CD14-positive monocyte (primary cell): ENCODE results near the gene IMMT. TPM values are rescaled to one million over a fixed set of nuclear protein-coding genes. Genes with fewer than 3 reads are reported as not detected.

Experiments
- DNase-seq, 3 donors: peaks; one replicate each; pipeline ENCODE4 v3.0.0-alpha.2; 2011 to 2022
- H2AFZ ChIP-seq: 2 replicates; pipeline ENCODE4 v1.6.0; 2012; ENCODE audit warnings: mild to moderate bottlenecking, low read depth, low read length, inconsistent platforms; ENCODE audit not compliant: insufficient read depth, poor library complexity, severe bottlenecking
- H3K27ac ChIP-seq, 2 donors: 1 replicate in 1 of 2; 2 replicates in 1 of 2; pipeline ENCODE4 v1.5.1; 2012 to 2013; ENCODE audit warnings: low read length in 2 of 2, control low read depth in 1 of 2, inconsistent platforms in 1 of 2, low read depth in 1 of 2, mild to moderate bottlenecking in 1 of 2
- H3K27me3 ChIP-seq, 2 donors: one replicate each; pipeline versions ENCODE4 v1.6.0 to v1.6.1; 2011 to 2013; ENCODE audit warnings: low read length in 2 of 2; ENCODE audit not compliant: control insufficient read depth in 2 of 2, insufficient read depth in 2 of 2
- H3K36me3 ChIP-seq, 2 donors: replicated peaks in 1 of 2; 1 replicate in 1 of 2; 2 replicates in 1 of 2; pipeline versions ENCODE4 v1.5.1 to v1.6.1; 2012 to 2013; ENCODE audit warnings: low read length in 2 of 2, control low read depth in 1 of 2, inconsistent platforms in 1 of 2, mild to moderate bottlenecking in 1 of 2; ENCODE audit not compliant: insufficient read depth in 2 of 2, control insufficient read depth in 1 of 2
- H3K4me1 ChIP-seq, 2 donors: 1 replicate in 1 of 2; 2 replicates in 1 of 2; pipeline versions ENCODE4 v1.5.1 to v1.6.1; 2012 to 2013; ENCODE audit warnings: low read length in 2 of 2, control low read depth in 1 of 2, inconsistent platforms in 1 of 2, mild to moderate bottlenecking in 1 of 2, moderate library complexity in 1 of 2; ENCODE audit not compliant: insufficient read depth in 2 of 2, control insufficient read depth in 1 of 2
- H3K4me2 ChIP-seq: replicated peaks from 2 replicates; pipeline ENCODE3; 2012; ENCODE audit warnings: low read length, moderate library complexity, mild to moderate bottlenecking; ENCODE audit not compliant: poor library complexity, severe bottlenecking; ENCODE audit errors: extremely low read depth
- H3K4me3 ChIP-seq, 3 experiments: fragments of 200-600 bp in 1 of 3; sonication (generic) in 1 of 3; replicated peaks in 1 of 3; 1 replicate in 2 of 3; 2 replicates in 1 of 3; pipeline ENCODE4 v1.5.1; 2011 to 2013; ENCODE audit warnings: low read length in 3 of 3, mild to moderate bottlenecking in 3 of 3, control low read depth in 2 of 3, low read depth in 2 of 3, inconsistent platforms in 1 of 3, moderate library complexity in 1 of 3
- H3K79me2 ChIP-seq: 2 replicates; pipeline ENCODE4 v1.6.0; 2012; ENCODE audit warnings: mild to moderate bottlenecking, control low read depth, inconsistent platforms, low read length, moderate library complexity; ENCODE audit not compliant: insufficient read depth
- H3K9ac ChIP-seq: 2 replicates; pipeline ENCODE4 v1.6.0; 2017; ENCODE audit warnings: low read length, mild to moderate bottlenecking; ENCODE audit not compliant: insufficient read depth, poor library complexity, severe bottlenecking
- H3K9me3 ChIP-seq, 2 donors: replicated peaks in 1 of 2; 1 replicate in 1 of 2; 2 replicates in 1 of 2; pipeline versions ENCODE4 v1.5.1 to v1.6.1; 2012 to 2013; ENCODE audit warnings: low read length in 2 of 2, control low read depth in 1 of 2; ENCODE audit not compliant: control insufficient read depth in 1 of 2, insufficient read depth in 1 of 2
- H4K20me1 ChIP-seq: 2 replicates; pipeline ENCODE4 v1.6.0; 2012; ENCODE audit warnings: mild to moderate bottlenecking, low read length, control low read depth, moderate library complexity; ENCODE audit not compliant: insufficient read depth
- H3K27ac Mint-ChIP-seq, 7 donors: one replicate each; pipeline ENCODE4 v1.8.0; 2020; ENCODE audit warnings: mild to moderate bottlenecking in 7 of 7, mixed read lengths in 7 of 7, moderate library complexity in 6 of 7, inconsistent platforms in 2 of 7
- H3K27me3 Mint-ChIP-seq, 3 donors: one replicate each; pipeline ENCODE4 v1.8.0; 2021 to 2022; ENCODE audit warnings: low read depth in 3 of 3, mild to moderate bottlenecking in 3 of 3, mixed read lengths in 3 of 3, moderate library complexity in 3 of 3, inconsistent platforms in 1 of 3
- H3K36me3 Mint-ChIP-seq, 2 donors: one replicate each; pipeline ENCODE4 v1.8.0; 2020; ENCODE audit warnings: mixed read lengths in 2 of 2, inconsistent platforms in 1 of 2, mild to moderate bottlenecking in 1 of 2
- H3K4me1 Mint-ChIP-seq: one replicate; pipeline ENCODE4 v1.8.0; 2020; ENCODE audit warnings: mild to moderate bottlenecking, mixed read lengths
- H3K4me3 Mint-ChIP-seq, 2 donors: one replicate each; pipeline ENCODE4 v1.8.0; 2020; ENCODE audit warnings: mild to moderate bottlenecking in 2 of 2, mixed read lengths in 2 of 2, moderate library complexity in 1 of 2
- H3K9me3 Mint-ChIP-seq, 7 donors: one replicate each; pipeline ENCODE4 v1.8.0; 2020 to 2022; ENCODE audit warnings: mixed read lengths in 7 of 7, mild to moderate bottlenecking in 6 of 7, moderate library complexity in 6 of 7, inconsistent platforms in 2 of 7
- CTCF ChIP-seq: fragments of 200-600 bp; IDR thresholded peaks from one replicate; pipeline ENCODE4 v1.8.0; 2022; ENCODE audit warnings: antibody characterized with exemption, mild to moderate bottlenecking
- WGBS: methylation state at CpG from one replicate; pipeline ENCODE4 v1.1.5; 2013; ENCODE audit warnings: missing lambda C conversion rate; ENCODE audit not compliant: insufficient coverage; 5-methylcytosine and 5-hydroxymethylcytosine counted together
- intact Hi-C, 2 donors: fragments of 100-400 bp; cut with micrococcal nuclease; formaldehyde crosslinking; loops; one replicate each; pipeline versions ENCODE4 v1.15.0 to v1.15.1; 2023
- polyA plus RNA-seq, 3 donors: library from polyadenylated mRNA; depleted of rRNA in 1 of 3; unstranded in 2 of 3; stranded (reverse) in 1 of 3; fragments of 300-500 nt in 2 of 3; fragments of >200 nt in 1 of 3; fragmentation: Illumina TruSeq in 2 of 3; gene quantifications; 1 replicate in 2 of 3; 2 replicates in 1 of 3; pipeline ENCODE4 v1.2.3, GENCODE V29; 2012 to 2021

IMMT gene
- polyA plus RNA-seq, 3 donors: 24.3 to 54.0 (median 41.2) TPM

GRCh38 chr2:86142436-86143257, 52.6 kb downstream of the IMMT start:
- Histone ChIP-seq H2AFZ (no peak overlapping the region), H3K27ac (peak overlapping the region; percentile 46 to 64), H4K20me1 (peaks cover 5% of the 10 kb centered on the region), H3K36me3 (peaks cover 62 to 96% of the 10 kb centered on the region in 2 donors), H3K4me2 (no peak overlapping the region), H3K79me2 (no peaks in the 10 kb centered on the region), H3K4me1 (peaks cover 10 to 24% of the 10 kb centered on the region in 2 donors), H3K27me3 (no peaks in the 10 kb centered on the region), H3K4me3 (no peak overlapping the region), H3K9ac (peak overlapping the region; percentile 4), H3K9me3 (no peaks in the 10 kb centered on the region)
- WGBS: no CpG with 5 or more reads among the region's 3 CpGs
- intact Hi-C loops: no loop called here
- Mint-ChIP-seq H3K36me3 (peaks cover 70 to 76% of the 10 kb centered on the region in 2 donors), H3K27ac (peak overlapping the region; percentile 57 to 88 (median 75)), H3K4me3 (peak overlapping the region in 1 of 2 donors; percentile 26), H3K9me3 (peaks cover 0 to 2% (median 0%) of the 10 kb centered on the region in 7 donors), H3K27me3 (peaks cover 0 to 2% (median 0%) of the 10 kb centered on the region in 3 donors), H3K4me1 (peaks cover 35% of the 10 kb centered on the region)
- no peak for TF ChIP-seq CTCF
- DNase-seq: peak in 2 of 3 donors; percentile 6 to 27

GRCh38 chr2:86140969-86141392, 54.3 kb downstream of the IMMT start:
- Histone ChIP-seq H3K4me2 (no peak overlapping the region), H3K36me3 (peaks cover 63 to 97% of the 10 kb centered on the region in 2 donors), H3K9ac (no peak overlapping the region), H4K20me1 (peaks cover 5% of the 10 kb centered on the region), H3K79me2 (no peaks in the 10 kb centered on the region), H2AFZ (no peak overlapping the region), H3K4me1 (peaks cover 10 to 24% of the 10 kb centered on the region in 2 donors), H3K4me3 (no peak overlapping the region), H3K27ac (peak overlapping the region in 1 of 2 donors; percentile 17), H3K9me3 (no peaks in the 10 kb centered on the region), H3K27me3 (no peaks in the 10 kb centered on the region)
- 73% methylated on average over 4 of the region's 4 CpGs for WGBS
- TF ChIP-seq CTCF: no peak
- Mint-ChIP-seq H3K36me3 (peaks cover 74 to 78% of the 10 kb centered on the region in 2 donors), H3K9me3 (peaks cover 0 to 2% (median 0%) of the 10 kb centered on the region in 7 donors), H3K4me3 (no peak overlapping the region), H3K27ac (peak overlapping the region in 2 of 7 donors; percentile 22 to 48), H3K4me1 (peaks cover 35% of the 10 kb centered on the region), H3K27me3 (no peaks in the 10 kb centered on the region)
- intact Hi-C loops: no loop called here
- no peak for DNase-seq
